ENCODE results near the gene STOX2.

The STOX2 gene

GRCh38 chr4:183898456-183898855, 6.7 kb upstream of the STOX2 start:
- DNase-seq, result no peak

- no peak for DNase-seq
Observed at GRCh38 chr4:183903021-183903760, 1.9 kb upstream of the STOX2 start.

- DNase-seq, result peak; percentile 24
Observed at GRCh38 chr4:183905593-183906488, 734 bp downstream of the STOX2 start.

- DNase-seq, result no peak
Observed at GRCh38 chr4:183906489-183906738, 1.3 kb downstream of the STOX2 start.

GRCh38 chr4:183906739-183907651, 1.9 kb downstream of the STOX2 start:
- DNase-seq, result peak; percentile 6

- no peak for DNase-seq
Observed at GRCh38 chr4:183907871-183908683, 3.0 kb downstream of the STOX2 start.

GRCh38 chr4:183909187-183909586, 4.1 kb downstream of the STOX2 start:
- DNase-seq, result no peak

- no peak for DNase-seq
Observed at GRCh38 chr4:183909801-183910200, 4.7 kb downstream of the STOX2 start.

GRCh38 chr4:183912585-183912984, 7.5 kb downstream of the STOX2 start:
- DNase-seq, result no peak

GRCh38 chr4:183915976-183916375, 10.9 kb downstream of the STOX2 start:
- no peak for DNase-seq

GRCh38 chr4:183918696-183919095, 13.6 kb downstream of the STOX2 start:
- DNase-seq, result no peak

- no peak for DNase-seq
Observed at GRCh38 chr4:183919141-183919540, 14.0 kb downstream of the STOX2 start.

- no peak for DNase-seq
Observed at GRCh38 chr4:183920512-183920911, 15.4 kb downstream of the STOX2 start.

GRCh38 chr4:183921335-183921734, 16.2 kb downstream of the STOX2 start:
- no peak for DNase-seq

- no peak for DNase-seq
Observed at GRCh38 chr4:183924362-183925044, 19.4 kb downstream of the STOX2 start.

GRCh38 chr4:183926950-183927349, 21.8 kb downstream of the STOX2 start:
- DNase-seq, result no peak

- DNase-seq, result no peak
Observed at GRCh38 chr4:183932576-183932975, 27.5 kb downstream of the STOX2 start.

GRCh38 chr4:183934761-183935160, 29.7 kb downstream of the STOX2 start:
- no peak for DNase-seq

GRCh38 chr4:183935355-183936005, 30.4 kb downstream of the STOX2 start:
- no peak for DNase-seq

- DNase-seq, result no peak
Observed at GRCh38 chr4:183936047-183936446, 30.9 kb downstream of the STOX2 start.
